H1 (cell line): ENCODE results near the gene PSAP.

Experiments
- CBX5 ChIP-seq: fragments of 300-800, 300-1000 bp; sonication (generic); IDR thresholded peaks from 2 replicates; pipeline ENCODE4 v1.7.1; 2016; ENCODE audit warnings: antibody characterized with exemption, low read length, low read depth
- CHD2 ChIP-seq: IDR thresholded peaks from 2 replicates; pipeline ENCODE4 v1.6.1; 2012; ENCODE audit warnings: low read length, improper control_type of control experiment
- GABPA ChIP-seq: IDR thresholded peaks from 2 replicates; pipeline ENCODE4 v1.6.1; 2011; ENCODE audit warnings: mild to moderate bottlenecking, low read length, moderate library complexity, borderline replicate concordance; ENCODE audit not compliant: insufficient read depth
- KDM1A ChIP-seq: fragments of 200-600, 300-600 bp; sonication (generic); IDR thresholded peaks from 2 replicates; pipeline ENCODE4 v1.7.1; 2016; ENCODE audit warnings: mild to moderate bottlenecking, low read length, borderline replicate concordance
- PHF8 ChIP-seq: fragments of 200-600 bp; sonication (generic); conservative IDR thresholded peaks from 2 replicates; pipeline ENCODE4 v1.7.1; 2012; ENCODE audit warnings: low read depth, mild to moderate bottlenecking, inconsistent platforms, low read length, moderate library complexity
- POLR2A ChIP-seq, 2 experiments: IDR thresholded peaks; 1 replicate in 1 of 2; 2 replicates in 1 of 2; pipeline ENCODE4 v1.6.1; 2011; ENCODE audit warnings: low read depth in 2 of 2, low read length in 2 of 2, mild to moderate bottlenecking in 2 of 2; ENCODE audit errors: control extremely low read depth in 1 of 2
- POLR2AphosphoS5 ChIP-seq: IDR thresholded peaks from 2 replicates; pipeline ENCODE4 v1.6.1; 2011; ENCODE audit warnings: low read depth, low read length
- ZNF274 ChIP-seq: IDR thresholded peaks from 2 replicates; pipeline ENCODE4 v1.7.0; 2012; ENCODE audit warnings: low read length, borderline replicate concordance; ENCODE audit errors: extremely low read depth
- TF ChIP-seq, protein P1 (sequence below), 3 experiments: IDR thresholded peaks; 1 replicate in 2 of 3; 2 replicates in 1 of 3; pipeline versions ENCODE4 v1.5.1 to v1.6.1; 2011; ENCODE audit warnings: low read length in 3 of 3, mild to moderate bottlenecking in 3 of 3, inconsistent platforms in 2 of 3, low read depth in 1 of 3, moderate library complexity in 1 of 3; ENCODE audit not compliant: insufficient read depth in 1 of 3; ENCODE audit errors: control extremely low read depth in 1 of 3
- TF ChIP-seq, protein P2 (sequence below): IDR thresholded peaks from 2 replicates; pipeline ENCODE4 v1.6.1; 2012; ENCODE audit warnings: low read length, inconsistent platforms
- TF ChIP-seq, protein P3 (sequence below): IDR thresholded peaks from 2 replicates; pipeline ENCODE4 v1.6.1; 2011; ENCODE audit warnings: low read depth, mild to moderate bottlenecking, low read length; ENCODE audit not compliant: insufficient read depth
- TF ChIP-seq, protein P4 (sequence below): IDR thresholded peaks from 2 replicates; pipeline ENCODE4 v1.6.1; 2011; ENCODE audit warnings: low read length, improper control_type of control experiment

DNA sequence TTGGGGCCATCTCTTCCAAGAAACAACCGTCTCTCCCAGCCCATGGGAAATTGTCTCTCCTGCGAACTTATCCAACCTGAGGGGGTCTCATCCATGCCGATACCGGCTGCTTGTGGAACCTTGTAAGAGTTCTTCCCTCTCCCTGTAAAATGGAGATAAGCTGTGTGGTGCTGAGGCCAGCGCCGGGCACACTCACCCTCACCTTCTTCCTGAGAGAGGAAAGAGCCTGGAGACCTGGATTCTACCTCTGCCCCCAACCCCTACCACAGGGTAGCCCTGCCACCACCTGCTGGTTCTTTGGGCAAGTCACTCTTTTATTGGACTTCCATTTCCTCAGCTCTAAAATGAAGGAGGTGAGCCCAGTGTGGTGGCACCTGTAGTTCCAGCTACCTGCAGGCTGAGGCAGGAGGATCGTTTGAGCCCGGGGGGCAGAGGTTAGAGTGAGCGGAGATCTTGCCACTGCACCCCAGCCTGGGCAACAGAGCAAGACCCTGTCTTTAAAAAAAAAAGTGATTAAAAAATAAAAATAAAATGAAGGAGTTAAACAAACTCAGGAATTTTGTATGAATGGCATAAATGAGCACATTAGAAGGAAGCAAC is 38.4 kb upstream of the PSAP start:
- TF ChIP-seq, protein P1, sequence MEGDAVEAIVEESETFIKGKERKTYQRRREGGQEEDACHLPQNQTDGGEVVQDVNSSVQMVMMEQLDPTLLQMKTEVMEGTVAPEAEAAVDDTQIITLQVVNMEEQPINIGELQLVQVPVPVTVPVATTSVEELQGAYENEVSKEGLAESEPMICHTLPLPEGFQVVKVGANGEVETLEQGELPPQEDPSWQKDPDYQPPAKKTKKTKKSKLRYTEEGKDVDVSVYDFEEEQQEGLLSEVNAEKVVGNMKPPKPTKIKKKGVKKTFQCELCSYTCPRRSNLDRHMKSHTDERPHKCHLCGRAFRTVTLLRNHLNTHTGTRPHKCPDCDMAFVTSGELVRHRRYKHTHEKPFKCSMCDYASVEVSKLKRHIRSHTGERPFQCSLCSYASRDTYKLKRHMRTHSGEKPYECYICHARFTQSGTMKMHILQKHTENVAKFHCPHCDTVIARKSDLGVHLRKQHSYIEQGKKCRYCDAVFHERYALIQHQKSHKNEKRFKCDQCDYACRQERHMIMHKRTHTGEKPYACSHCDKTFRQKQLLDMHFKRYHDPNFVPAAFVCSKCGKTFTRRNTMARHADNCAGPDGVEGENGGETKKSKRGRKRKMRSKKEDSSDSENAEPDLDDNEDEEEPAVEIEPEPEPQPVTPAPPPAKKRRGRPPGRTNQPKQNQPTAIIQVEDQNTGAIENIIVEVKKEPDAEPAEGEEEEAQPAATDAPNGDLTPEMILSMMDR (IDR thresholded peaks at IDR 0.05; ENCODE audit: control extremely low read depth in 1 of 3, insufficient read depth in 1 of 3, low read depth in 1 of 3, low read length in 3 of 3), result no peak
- TF ChIP-seq POLR2A (IDR thresholded peaks at IDR 0.05; ENCODE audit: control extremely low read depth in 1 of 2, low read depth in 2 of 2, low read length in 2 of 2) (no peak), ZNF274 (no peak), PHF8 (no peak), GABPA (no peak), CBX5 (no peak), KDM1A (no peak), POLR2AphosphoS5 (no peak), CHD2 (no peak)
- TF ChIP-seq, protein P2, sequence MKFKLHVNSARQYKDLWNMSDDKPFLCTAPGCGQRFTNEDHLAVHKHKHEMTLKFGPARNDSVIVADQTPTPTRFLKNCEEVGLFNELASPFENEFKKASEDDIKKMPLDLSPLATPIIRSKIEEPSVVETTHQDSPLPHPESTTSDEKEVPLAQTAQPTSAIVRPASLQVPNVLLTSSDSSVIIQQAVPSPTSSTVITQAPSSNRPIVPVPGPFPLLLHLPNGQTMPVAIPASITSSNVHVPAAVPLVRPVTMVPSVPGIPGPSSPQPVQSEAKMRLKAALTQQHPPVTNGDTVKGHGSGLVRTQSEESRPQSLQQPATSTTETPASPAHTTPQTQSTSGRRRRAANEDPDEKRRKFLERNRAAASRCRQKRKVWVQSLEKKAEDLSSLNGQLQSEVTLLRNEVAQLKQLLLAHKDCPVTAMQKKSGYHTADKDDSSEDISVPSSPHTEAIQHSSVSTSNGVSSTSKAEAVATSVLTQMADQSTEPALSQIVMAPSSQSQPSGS, result no peak
- TF ChIP-seq, protein P3, sequence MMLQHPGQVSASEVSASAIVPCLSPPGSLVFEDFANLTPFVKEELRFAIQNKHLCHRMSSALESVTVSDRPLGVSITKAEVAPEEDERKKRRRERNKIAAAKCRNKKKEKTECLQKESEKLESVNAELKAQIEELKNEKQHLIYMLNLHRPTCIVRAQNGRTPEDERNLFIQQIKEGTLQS, result no peak
- TF ChIP-seq, protein P4, sequence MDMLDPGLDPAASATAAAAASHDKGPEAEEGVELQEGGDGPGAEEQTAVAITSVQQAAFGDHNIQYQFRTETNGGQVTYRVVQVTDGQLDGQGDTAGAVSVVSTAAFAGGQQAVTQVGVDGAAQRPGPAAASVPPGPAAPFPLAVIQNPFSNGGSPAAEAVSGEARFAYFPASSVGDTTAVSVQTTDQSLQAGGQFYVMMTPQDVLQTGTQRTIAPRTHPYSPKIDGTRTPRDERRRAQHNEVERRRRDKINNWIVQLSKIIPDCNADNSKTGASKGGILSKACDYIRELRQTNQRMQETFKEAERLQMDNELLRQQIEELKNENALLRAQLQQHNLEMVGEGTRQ, result no peak
